ENCODE data around the gene YOD1.

- no peak for TF ChIP-seq GATA2 (IDR thresholded peaks at IDR 0.05; ENCODE audit: low read depth, low read length)
- no peak for TF ChIP-seq GATA3 (IDR thresholded peaks at IDR 0.05; ENCODE audit: low read depth, low read length)
These were observed at the start of gene YOD1 for GRCh38 chr1:207051191-207051943.

Data from SH-SY5Y (cell line).